ENCODE results near the gene LRPAP1.
"Not testable (repeated sequence)": the region's sequence is repeated elsewhere in the genome, so short reads cannot be mapped to it uniquely, and the experiment has no call there.

The LRPAP1 gene, protein sequence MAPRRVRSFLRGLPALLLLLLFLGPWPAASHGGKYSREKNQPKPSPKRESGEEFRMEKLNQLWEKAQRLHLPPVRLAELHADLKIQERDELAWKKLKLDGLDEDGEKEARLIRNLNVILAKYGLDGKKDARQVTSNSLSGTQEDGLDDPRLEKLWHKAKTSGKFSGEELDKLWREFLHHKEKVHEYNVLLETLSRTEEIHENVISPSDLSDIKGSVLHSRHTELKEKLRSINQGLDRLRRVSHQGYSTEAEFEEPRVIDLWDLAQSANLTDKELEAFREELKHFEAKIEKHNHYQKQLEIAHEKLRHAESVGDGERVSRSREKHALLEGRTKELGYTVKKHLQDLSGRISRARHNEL

DNA sequence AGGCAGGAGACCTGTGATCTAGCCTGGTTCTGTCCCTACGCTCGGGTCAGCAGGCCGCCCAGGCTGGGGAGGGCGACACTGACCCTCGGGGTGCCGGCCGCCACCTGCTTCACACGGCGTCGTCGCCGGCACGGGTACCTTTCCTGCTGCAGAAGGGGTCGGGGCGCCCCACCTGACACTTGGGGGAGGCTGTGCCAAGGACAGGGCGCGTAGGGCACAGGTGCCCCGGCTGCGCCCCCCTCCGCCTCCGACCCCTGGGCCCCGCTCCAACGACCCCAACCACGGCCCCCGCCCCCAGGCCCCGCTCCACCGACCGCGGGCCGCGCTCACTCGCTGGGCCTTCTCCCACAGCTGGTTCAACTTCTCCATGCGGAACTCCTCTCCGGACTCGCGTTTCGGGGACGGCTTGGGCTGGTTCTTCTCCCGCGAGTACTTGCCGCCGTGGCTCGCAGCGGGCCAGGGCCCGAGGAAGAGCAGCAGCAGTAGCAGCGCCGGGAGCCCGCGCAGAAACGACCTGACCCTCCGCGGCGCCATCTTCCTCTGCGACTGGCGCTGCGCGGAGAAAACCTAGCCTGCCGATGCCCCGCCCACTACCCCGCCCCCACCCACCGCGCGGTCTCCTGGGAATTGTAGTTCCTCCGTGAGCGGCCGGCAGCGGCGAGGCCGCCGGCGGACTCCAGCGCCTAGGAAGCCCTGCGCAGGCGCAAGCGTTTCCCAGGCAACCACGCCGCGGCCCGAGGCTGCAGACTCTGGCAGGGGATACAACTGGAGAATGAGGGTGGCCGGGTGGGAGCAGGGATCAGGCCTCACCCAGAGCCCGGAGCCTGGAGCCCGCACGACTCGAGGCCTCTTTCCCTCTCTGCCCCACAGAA, at the start of gene LRPAP1:
Gene LRPAP1 (minus strand): TSS at position 544 of the 872 bp plus-strand sequence. CDS start 10 bp downstream, at position 534.
- DNase-seq, result peak; percentile 85

GRCh38 chr4:3581334-3582090, 49.3 kb upstream of the LRPAP1 start:
- not testable (repeated sequence) for DNase-seq

DNA sequence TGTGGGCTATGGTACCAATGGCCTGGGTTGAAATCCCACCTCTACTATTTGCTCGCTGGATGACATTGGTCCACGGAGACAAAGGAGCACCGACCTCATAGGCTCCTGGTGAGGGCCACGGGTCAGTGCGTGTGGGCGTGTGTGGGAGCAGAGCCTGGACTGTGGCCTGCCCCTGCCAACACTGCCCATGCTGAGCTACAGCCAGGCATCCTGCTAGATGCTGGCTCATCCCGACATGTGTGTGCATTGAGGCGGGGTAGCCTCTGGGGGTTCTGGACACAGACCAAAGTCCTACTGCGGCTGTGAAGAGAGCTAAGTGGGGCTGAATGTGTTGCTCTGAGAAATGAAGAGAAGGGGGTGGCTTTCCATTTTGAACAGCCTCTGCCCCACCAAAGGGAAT, 48.6 kb upstream of the LRPAP1 start:
- not testable (repeated sequence) for DNase-seq

- not testable (repeated sequence) for DNase-seq
Observed at GRCh38 chr4:3578527-3579144, 46.4 kb upstream of the LRPAP1 start.

- DNase-seq, result not testable (repeated sequence)
Observed at GRCh38 chr4:3578052-3578451, 45.8 kb upstream of the LRPAP1 start.

- DNase-seq, result not testable (repeated sequence)
Observed at GRCh38 chr4:3577208-3577892, 45.1 kb upstream of the LRPAP1 start.

GRCh38 chr4:3576533-3577207, 44.4 kb upstream of the LRPAP1 start:
- not testable (repeated sequence) for DNase-seq

DNA sequence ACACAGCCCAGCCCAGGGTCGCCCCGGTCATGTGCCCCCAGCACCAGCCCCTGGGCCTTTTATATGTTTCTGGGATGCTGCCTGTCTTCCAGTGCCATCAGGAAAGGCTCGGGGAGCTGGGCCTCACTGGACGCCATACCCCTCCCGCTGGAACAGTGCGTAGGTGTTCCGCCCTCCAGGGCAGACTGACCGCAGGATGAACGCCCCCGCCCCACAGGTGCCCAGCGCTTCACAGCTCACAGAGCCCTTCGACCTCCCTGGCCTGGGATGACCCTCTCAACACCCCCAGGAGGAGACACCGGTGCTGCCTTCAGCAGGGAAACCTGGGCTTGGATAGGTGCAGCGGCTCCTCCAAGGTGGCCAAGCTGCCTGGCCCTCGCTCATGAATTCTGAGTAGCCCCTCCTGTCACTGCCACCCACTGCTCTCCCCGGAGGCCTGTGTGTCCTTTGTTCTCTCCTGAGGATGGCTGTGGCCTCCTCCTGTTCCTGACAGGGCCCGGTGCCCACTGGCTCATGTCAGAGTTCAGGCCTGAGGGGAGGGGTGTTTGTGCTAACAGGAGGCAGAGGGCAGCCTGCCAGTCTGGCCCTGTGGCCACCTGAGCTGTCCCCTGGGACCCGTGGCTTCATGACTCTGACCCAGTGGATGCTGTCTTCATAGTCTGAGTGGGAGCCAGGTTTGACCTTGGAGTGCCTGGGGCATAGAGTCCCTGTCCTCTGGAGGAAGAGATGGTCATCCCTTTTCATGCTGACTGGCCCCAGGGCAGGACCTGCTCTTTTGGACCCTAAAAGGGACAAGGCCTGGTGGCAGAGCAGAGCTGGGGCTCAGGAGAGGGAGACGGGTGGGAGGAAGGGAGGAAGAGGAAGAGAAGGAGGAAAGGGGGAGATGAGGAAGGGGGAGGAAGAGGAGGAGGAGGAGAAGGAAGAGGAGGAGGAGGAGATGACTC, 43.5 kb upstream of the LRPAP1 start:
- DNase-seq, result not testable (repeated sequence)

DNA sequence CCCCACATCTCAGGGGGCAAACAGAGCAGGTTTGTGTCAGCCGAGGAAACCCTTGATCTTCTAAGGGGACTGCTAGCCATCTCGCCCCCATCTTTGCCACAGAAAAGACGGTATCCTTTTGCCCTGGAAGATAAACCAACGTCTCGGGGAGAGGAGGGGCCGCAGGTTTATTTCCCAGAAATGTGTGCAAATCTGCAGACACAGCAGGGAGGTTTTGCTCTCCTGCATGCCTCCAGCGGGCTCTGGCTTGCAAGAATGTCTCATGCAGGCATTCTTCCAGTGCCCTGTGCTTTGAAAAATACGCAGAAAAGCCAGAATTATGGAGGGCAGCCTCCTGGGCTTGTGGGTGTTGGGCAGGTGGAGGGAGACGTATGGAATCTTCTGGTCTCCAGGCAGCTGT, 42.6 kb upstream of the LRPAP1 start:
- DNase-seq, result not testable (repeated sequence)

DNA sequence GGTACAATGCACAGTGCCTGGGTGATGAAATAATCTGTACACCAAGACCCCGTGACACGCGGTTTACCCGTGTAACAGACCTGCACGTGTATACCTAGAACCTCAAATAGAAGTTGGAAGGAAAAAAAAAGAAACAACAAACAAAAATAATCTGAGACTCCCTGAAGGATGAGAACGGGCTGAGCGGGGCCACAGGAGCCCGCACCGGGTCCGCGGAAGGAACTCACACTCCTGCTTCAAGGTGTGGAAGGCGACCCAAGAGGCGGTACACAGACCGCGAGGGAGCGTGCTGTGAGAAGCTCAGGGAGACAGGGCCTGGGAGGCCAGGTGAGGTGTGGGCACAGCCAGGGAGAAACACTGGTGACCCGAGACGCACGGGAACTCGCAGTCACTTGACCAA, 42.1 kb upstream of the LRPAP1 start:
- not testable (repeated sequence) for DNase-seq

DNA sequence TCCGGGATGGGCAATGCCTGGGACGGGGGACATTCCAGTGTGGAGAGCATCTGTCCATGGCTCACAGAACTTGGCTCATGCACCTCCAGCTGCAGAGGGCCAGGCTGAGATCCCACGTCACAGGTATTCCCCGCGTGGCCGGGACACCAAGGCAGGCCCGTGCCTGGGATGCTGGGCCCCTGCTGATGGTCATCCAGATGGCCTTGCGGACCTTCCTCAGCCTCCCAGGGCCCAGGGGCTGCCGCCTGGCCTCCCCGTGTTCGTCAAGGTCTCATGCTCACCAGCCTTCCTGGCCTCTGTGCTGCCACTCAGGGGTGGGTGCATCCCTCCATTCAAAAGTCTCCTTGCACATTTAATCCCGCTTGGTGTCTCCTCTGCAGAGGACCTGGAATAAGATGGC, 40.9 kb upstream of the LRPAP1 start:
- no peak for DNase-seq

- DNase-seq, result no peak
Observed at GRCh38 chr4:3572363-3572762, 40.1 kb upstream of the LRPAP1 start.

- DNase-seq, result no peak
Observed at GRCh38 chr4:3571921-3572320, 39.7 kb upstream of the LRPAP1 start.

- DNase-seq, result not testable (repeated sequence)
Observed at GRCh38 chr4:3570923-3571322, 38.7 kb upstream of the LRPAP1 start.

GRCh38 chr4:3569611-3570010, 37.4 kb upstream of the LRPAP1 start:
- DNase-seq, result not testable (repeated sequence)

GRCh38 chr4:3566701-3567100, 34.5 kb upstream of the LRPAP1 start:
- not testable (repeated sequence) for DNase-seq

GRCh38 chr4:3566301-3566700, 34.1 kb upstream of the LRPAP1 start:
- DNase-seq, result not testable (repeated sequence)

DNA sequence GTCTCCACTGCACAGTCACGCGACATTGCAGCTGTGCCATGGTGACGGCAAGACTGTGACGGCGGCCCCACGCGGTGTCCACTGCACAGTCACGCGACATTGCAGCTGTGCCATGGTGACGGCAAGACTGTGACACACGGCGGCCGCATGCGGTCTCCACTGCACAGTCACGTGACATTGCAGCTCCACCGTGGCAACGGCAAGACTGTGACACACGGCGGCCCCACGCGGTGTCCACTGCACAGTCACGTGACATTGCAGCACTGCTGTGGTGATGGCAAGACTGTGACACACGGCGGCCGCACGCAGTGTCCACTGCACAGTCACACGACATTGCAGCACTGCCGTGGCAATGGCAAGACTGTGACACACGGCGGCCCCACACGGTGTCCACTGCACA, 32.7 kb upstream of the LRPAP1 start:
- not testable (repeated sequence) for DNase-seq

GRCh38 chr4:3563403-3563802, 31.2 kb upstream of the LRPAP1 start:
- DNase-seq, result no peak

DNA sequence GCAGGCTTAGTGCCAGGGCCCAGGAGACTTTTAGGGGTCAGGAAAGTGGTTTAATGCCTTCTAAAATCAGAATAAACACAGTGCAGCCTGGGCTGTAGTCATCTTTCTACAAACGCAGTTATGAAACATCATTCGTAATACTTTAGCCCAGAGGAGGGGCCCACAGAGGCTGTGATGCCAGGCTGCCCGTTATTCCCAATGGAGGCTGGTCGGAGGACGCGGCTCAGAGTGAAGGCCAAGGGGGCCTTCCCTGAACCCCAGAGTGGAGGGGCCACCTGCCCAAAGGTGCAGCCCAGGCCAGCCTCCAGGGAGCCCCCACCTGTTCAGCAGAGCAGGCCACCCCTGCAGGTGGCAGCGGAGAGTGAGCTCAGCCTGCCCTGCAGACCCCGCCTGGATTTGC, 29.9 kb upstream of the LRPAP1 start:
- not testable (repeated sequence) for DNase-seq

Data from activated naive CD4-positive, alpha-beta T cell treated with anti-CD3 and anti-CD28 coated beads, Interleukin-2, amount 50 U/mL, for 16 hours (primary cell).